ENCODE data around the gene GPC5. TPM values are rescaled to one million over a fixed set of nuclear protein-coding genes. Genes with fewer than 3 reads are reported as not detected.

GPC5 gene
- total and polyA plus RNA-seq, 3 donors from 2014 or later: 11.5 to 81.8 (median 52.1) TPM

- Histone ChIP-seq H3K27me3 (no peaks in the 10 kb centered on the region), H3K4me3 (no peak overlapping the region), H3K27ac (no peak overlapping the region), H3K36me3 (ENCODE audit: low read depth, missing control alignments) (no peaks in the 10 kb centered on the region), H3K4me1 (no peaks in the 10 kb centered on the region), H3K9me3 (no peaks in the 10 kb centered on the region)
- TF ChIP-seq CTCF (IDR thresholded peaks at IDR 0.05) (no peak), POLR2A (IDR thresholded peaks at IDR 0.05) (no peak)
- 35 to 46% methylated on average over 1 of the region's 1 CpG for WGBS, 2 donors
- intact Hi-C loops (cut with DNase I; ENCODE audit: low total_unique reads): no loop called here
- no peak for DNase-seq
Observed at GRCh38 chr13:91574766-91575165, 176.3 kb downstream of the GPC5 start.

GRCh38 chr13:91576590-91576989, 178.2 kb downstream of the GPC5 start:
- H3K36me3 ChIP-seq (ENCODE audit: low read depth, missing control alignments): no peaks in the 10 kb centered on the region
- no peak for DNase-seq
- no peaks in the 10 kb centered on the region for H3K27me3 ChIP-seq
- WGBS, 2 donors: 83 to 87% methylated on average over 2 of the region's 2 CpGs
- H3K9me3 ChIP-seq: no peaks in the 10 kb centered on the region
- TF ChIP-seq CTCF (IDR thresholded peaks at IDR 0.05): no peak
- no peak for TF ChIP-seq POLR2A (IDR thresholded peaks at IDR 0.05)
- H3K27ac ChIP-seq: no peak overlapping the region
- intact Hi-C loops (cut with DNase I; ENCODE audit: low total_unique reads): no loop called here
- no peaks in the 10 kb centered on the region for H3K4me1 ChIP-seq
- H3K4me3 ChIP-seq: no peak overlapping the region

- DNase-seq: no peak
- Histone ChIP-seq H3K4me1 (no peaks in the 10 kb centered on the region), H3K27me3 (no peaks in the 10 kb centered on the region), H3K36me3 (ENCODE audit: low read depth, missing control alignments) (no peaks in the 10 kb centered on the region), H3K4me3 (no peak overlapping the region), H3K27ac (no peak overlapping the region), H3K9me3 (no peaks in the 10 kb centered on the region)
- intact Hi-C loops (cut with DNase I; ENCODE audit: low total_unique reads): no loop called here
- 84 to 92% methylated on average over 7 of the region's 7 CpGs for WGBS, 2 donors
- no peak for TF ChIP-seq CTCF (IDR thresholded peaks at IDR 0.05)
- TF ChIP-seq POLR2A (IDR thresholded peaks at IDR 0.05): no peak
Observed at GRCh38 chr13:91579320-91579719, 180.9 kb downstream of the GPC5 start.

GRCh38 chr13:91580749-91581148, 182.3 kb downstream of the GPC5 start:
- Histone ChIP-seq H3K4me3 (no peak overlapping the region), H3K4me1 (no peaks in the 10 kb centered on the region), H3K36me3 (ENCODE audit: low read depth, missing control alignments) (no peaks in the 10 kb centered on the region), H3K27me3 (no peaks in the 10 kb centered on the region), H3K9me3 (no peaks in the 10 kb centered on the region), H3K27ac (no peak overlapping the region)
- intact Hi-C loops (cut with DNase I; ENCODE audit: low total_unique reads): no loop called here
- TF ChIP-seq POLR2A (IDR thresholded peaks at IDR 0.05) (no peak), CTCF (IDR thresholded peaks at IDR 0.05) (no peak)
- DNase-seq: no peak
- WGBS, 2 donors: 92% methylated on average over 2 of the region's 2 CpGs

- Histone ChIP-seq H3K9me3 (no peaks in the 10 kb centered on the region), H3K27me3 (no peaks in the 10 kb centered on the region), H3K36me3 (ENCODE audit: low read depth, missing control alignments) (no peaks in the 10 kb centered on the region), H3K27ac (no peak overlapping the region), H3K4me3 (no peak overlapping the region), H3K4me1 (no peaks in the 10 kb centered on the region)
- TF ChIP-seq POLR2A (IDR thresholded peaks at IDR 0.05) (no peak), CTCF (IDR thresholded peaks at IDR 0.05) (no peak)
- WGBS, 2 donors: 93 to 94% methylated on average over 1 of the region's 1 CpG
- intact Hi-C loops (cut with DNase I; ENCODE audit: low total_unique reads): no loop called here
- DNase-seq: no peak
Observed at GRCh38 chr13:91586609-91587008, 188.2 kb downstream of the GPC5 start.

Measured in testis (tissue), 3 donors.